ENCODE data around the gene SEH1L.

DNA sequence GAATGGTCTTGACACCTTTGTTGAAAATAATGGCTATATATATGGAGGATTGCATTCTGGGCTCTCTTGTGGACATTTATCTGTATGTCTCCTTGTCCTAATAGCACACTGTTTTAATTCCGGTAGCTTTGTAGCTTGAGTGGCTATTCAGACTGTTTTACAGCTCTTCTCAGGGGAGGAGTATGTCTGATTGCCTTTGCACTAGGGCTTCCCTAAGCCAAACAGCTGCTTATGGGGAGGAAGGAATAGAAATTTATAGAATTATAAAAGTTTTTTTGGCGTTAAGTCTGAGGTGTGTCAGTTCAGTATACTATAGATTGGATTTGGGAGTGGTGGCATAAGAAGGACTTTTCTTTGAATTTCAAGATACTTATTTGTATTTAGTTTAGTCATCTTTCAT lies 12.6 kb downstream of the SEH1L start:
- TF ChIP-seq POLR2A (IDR thresholded peaks at IDR 0.05) (no peak), CTCF (IDR thresholded peaks at IDR 0.05) (no peak), EP300 (IDR thresholded peaks at IDR 0.05) (no peak)
